Keratinocyte (primary cell): ENCODE data around the gene HORMAD2.

Experiments
- CTCF ChIP-seq, 3 experiments: IDR thresholded peaks in 1 of 3; conservative IDR thresholded peaks in 1 of 3; optimal IDR thresholded peaks in 1 of 3; 2 replicates in 2 of 3; 3 replicates in 1 of 3; pipeline versions ENCODE3 to v1.5.1; 2011; ENCODE audit warnings: low read length in 3 of 3, mild to moderate bottlenecking in 3 of 3, moderate library complexity in 2 of 3, control low read depth in 1 of 3, inconsistent platforms in 1 of 3; ENCODE audit not compliant: insufficient read depth in 2 of 3; ENCODE audit errors: extremely low read depth in 1 of 3
- EZH2 ChIP-seq: IDR thresholded peaks from one replicate; pipeline ENCODE4 v1.6.1; 2012; ENCODE audit warnings: inconsistent platforms, mild to moderate bottlenecking, low read length, moderate library complexity

- no peak for TF ChIP-seq CTCF (optimal IDR thresholded peaks at IDR 0.05 in 1 of 3, IDR thresholded peaks at IDR 0.05 in 1 of 3, conservative IDR thresholded peaks at IDR 0.05 in 1 of 3; ENCODE audit: extremely low read depth in 1 of 3, insufficient read depth in 2 of 3, low read length in 3 of 3)
- TF ChIP-seq EZH2: no peak
These were observed 17.3 kb upstream of the HORMAD2 start for GRCh38 chr22:30062950-30063349.
